Rectal smooth muscle tissue (tissue), 1 donor: ENCODE data around the gene TOM1L2.
"Not testable (repeated sequence)": the region's sequence is repeated elsewhere in the genome, so short reads cannot be mapped to it uniquely, and the experiment has no call there.

ENCODE experiments used
- H3K27ac ChIP-seq: one replicate; pipeline ENCODE4 v1.7.0; 2013; ENCODE audit warnings: low read depth, low read length, inconsistent platforms
- H3K27me3 ChIP-seq: one replicate; pipeline ENCODE4 v1.7.0; 2013; ENCODE audit warnings: low read length; ENCODE audit not compliant: control insufficient read depth, insufficient read depth
- H3K36me3 ChIP-seq: one replicate; pipeline ENCODE4 v1.7.0; 2013; ENCODE audit warnings: low read length; ENCODE audit not compliant: control insufficient read depth, insufficient read depth
- H3K4me1 ChIP-seq: one replicate; pipeline ENCODE4 v1.7.0; 2013; ENCODE audit warnings: low read length; ENCODE audit not compliant: control insufficient read depth, insufficient read depth
- H3K4me3 ChIP-seq: one replicate; pipeline ENCODE4 v1.7.0; 2013; ENCODE audit warnings: low read length
- H3K9ac ChIP-seq: one replicate; pipeline ENCODE4 v1.7.0; 2013; ENCODE audit warnings: low read length

Gene TOM1L2

DNA sequence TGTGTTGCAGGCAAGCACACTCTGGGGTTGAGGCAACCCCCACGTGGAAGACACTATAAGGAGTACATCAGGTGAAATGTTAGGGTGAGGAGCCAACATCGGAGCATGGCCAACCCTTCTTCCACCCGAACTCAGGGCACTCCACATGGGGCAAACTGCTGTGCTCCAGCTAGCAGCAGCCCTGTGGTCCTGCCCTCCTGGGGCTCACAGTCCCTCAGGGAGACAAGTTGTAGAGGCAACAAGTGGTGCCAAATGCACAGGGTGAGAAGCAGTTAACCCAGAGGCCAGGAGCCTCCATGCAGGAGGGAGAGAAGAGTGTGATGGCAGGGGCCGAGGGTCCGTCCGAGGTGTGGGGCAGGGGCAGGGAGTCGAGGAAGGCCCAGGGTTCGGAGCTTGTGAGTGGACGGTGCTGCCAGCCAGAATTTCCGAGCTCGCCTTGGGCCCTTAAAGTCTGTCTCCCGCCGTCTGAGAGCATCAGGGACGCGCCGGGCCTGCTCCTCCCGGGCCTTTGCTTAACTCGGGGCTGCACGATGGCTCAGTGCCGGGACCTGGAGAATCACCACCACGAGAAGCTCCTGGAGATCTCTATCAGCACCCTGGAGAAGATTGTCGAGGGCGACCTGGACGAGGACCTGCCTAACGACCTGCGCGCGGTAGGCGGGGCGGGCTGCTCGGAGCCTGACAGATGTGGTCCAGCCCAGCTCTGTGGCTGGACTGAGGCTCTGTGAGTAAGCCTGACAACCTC, 34.5 kb upstream of the TOM1L2 start:
- H3K27me3 ChIP-seq = no peaks in the 10 kb centered on the region
- no peaks in the 10 kb centered on the region for H3K4me1 ChIP-seq
- no peak overlapping the region for H3K9ac ChIP-seq
- H3K4me3 ChIP-seq = no peak overlapping the region
- H3K27ac ChIP-seq = no peak overlapping the region
- H3K36me3 ChIP-seq = no peaks in the 10 kb centered on the region

DNA sequence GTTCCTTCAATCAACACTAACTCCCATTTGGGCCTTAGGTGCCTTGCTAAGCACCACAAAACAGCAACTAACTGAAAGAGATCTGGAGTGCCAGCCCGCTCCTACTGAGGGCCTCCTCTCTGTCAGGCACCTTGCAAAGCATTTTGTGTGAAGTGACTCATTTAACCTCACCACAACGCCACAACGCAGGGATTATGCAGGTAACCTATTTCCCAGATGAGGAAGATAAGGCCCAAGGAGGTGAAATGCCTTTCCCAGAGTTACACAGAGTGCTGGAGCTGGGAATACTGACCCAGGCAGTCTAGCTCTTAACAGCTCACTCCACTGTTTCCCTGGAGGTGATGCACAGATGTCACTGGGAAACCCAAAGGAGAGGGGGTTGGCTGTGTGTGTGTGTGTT, 33.3 kb upstream of the TOM1L2 start:
- no peak overlapping the region for H3K9ac ChIP-seq
- H3K27me3 ChIP-seq = no peaks in the 10 kb centered on the region
- no peak overlapping the region for H3K4me3 ChIP-seq
- no peaks in the 10 kb centered on the region for H3K36me3 ChIP-seq
- no peaks in the 10 kb centered on the region for H3K4me1 ChIP-seq
- H3K27ac ChIP-seq = no peak overlapping the region

DNA sequence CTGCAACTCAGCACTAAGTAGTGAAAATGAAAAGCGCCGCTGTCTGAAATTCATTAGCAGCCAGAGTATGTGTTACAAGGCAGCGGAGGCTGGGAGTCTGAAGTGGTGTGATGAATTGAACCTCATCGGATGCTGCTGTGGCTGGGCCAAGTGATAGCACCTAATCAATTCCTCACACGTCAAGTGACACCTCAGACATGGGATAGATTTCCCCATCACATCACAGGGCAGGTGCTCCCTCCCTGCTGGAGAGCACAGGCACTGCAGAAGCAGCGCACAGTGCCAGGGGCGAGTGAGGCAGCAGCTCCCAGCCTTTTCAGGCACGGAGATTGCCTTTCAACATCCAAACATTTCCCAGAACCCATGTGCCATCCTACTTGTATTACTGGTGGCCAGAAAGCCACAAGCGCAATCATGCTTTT, 32.7 kb upstream of the TOM1L2 start:
- Histone ChIP-seq H3K27ac (no peak overlapping the region), H3K36me3 (no peaks in the 10 kb centered on the region), H3K4me1 (no peaks in the 10 kb centered on the region), H3K27me3 (no peaks in the 10 kb centered on the region), H3K9ac (no peak overlapping the region), H3K4me3 (no peak overlapping the region)

DNA sequence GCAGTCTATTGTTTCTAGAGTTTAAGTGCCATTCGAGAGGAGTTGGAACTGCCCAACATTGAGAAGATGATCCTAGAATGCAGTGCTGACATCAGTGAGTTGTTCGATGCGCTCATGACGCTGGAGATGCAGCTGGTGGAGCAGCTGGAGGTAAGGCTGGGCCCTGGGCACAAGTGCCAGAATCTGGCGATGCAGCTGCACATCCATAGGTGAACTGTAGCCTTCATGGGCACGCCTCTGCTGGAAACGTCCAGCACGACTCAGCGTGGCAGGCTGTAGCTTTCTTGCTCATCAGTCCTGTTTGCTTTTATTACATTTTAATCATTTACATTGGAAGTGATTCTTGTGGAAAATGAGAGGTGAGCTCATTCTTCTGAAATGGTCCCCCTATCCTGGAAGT, 32.1 kb upstream of the TOM1L2 start:
- no peaks in the 10 kb centered on the region for H3K36me3 ChIP-seq

DNA sequence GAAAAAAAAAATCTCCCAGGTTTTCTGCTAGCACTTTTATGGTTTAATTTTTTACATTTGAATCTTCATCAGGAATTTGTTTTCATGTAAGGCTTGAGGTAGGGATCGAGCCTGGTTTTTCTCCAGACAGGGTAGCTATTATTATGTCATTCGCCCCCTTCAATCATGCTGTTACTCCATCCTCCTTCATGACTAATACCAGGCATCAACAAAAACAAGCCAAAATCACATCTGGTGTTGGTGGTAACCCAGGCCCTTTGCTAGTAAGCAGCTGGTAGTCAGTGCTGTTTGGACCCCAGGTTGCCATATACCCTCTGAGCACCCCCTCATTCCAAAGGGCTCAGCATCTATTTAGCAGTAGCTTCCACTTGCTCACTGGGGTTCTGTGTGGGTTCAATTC, 30.0 kb upstream of the TOM1L2 start:
- Histone ChIP-seq H3K27me3 (no peaks in the 10 kb centered on the region), H3K4me1 (no peaks in the 10 kb centered on the region), H3K4me3 (no peak overlapping the region), H3K9ac (no peak overlapping the region), H3K36me3 (no peaks in the 10 kb centered on the region), H3K27ac (no peak overlapping the region)

More for the DNA sequence above, 32.1 kb upstream of the TOM1L2 start:
- Histone ChIP-seq H3K9ac (no peak overlapping the region), H3K27me3 (no peaks in the 10 kb centered on the region), H3K4me1 (no peaks in the 10 kb centered on the region), H3K4me3 (no peak overlapping the region), H3K27ac (no peak overlapping the region)

DNA sequence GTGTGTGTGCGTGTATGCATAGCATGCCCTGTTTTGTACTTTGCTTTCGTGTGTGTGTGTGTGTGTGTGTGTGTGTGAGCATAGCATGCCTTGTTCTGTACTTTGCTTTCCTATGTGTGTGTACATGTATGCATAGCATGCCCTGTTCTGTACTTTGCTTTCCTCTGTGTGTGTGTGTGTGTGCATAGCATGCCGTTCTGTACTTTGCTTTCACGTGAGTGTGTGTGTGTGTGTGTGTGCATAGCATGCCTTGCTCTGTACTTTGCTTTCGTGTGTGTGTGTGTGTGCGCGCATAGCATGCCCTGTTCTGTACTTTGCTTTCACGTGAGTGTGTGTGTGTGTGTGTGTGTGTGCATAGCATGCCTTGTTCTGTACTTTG, 27.8 kb upstream of the TOM1L2 start:
- Histone ChIP-seq H3K27ac (no peak overlapping the region), H3K9ac (no peak overlapping the region), H3K4me1 (no peaks in the 10 kb centered on the region), H3K27me3 (no peaks in the 10 kb centered on the region), H3K36me3 (no peaks in the 10 kb centered on the region), H3K4me3 (no peak overlapping the region)

DNA sequence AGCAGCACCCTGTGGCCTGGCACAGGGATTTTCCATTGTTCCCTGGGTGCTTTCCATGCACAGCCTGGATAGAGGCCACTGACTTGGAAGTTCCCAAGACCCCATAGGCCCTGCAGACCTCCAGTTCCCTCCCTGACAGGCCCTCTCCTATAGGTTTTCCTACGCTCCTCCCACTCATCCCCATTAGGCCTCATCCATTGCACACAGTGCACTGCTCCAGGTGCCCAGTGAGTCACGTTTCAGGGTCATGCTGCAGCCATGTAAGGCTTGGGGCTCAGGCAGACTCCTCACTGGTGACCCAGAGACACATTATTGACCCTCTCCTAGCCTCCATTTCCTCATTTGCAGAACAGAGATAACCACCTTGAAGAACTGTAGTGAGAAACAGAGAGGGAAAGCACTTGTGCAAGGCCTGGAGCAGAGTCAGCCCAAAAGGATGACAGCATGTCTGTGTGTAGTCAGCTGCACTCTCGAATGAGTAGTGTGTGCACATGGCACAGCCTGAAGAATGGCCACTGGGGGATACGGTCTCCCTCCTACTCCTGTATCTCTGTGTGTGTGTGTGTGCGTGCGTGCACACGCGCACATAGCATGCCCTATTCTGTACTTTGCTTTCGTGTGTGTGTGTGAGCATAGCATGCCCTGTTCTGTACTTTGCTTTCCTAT, 27.3 kb upstream of the TOM1L2 start:
- Histone ChIP-seq H3K9ac (no peak overlapping the region), H3K27me3 (no peaks in the 10 kb centered on the region), H3K27ac (no peak overlapping the region), H3K4me1 (no peaks in the 10 kb centered on the region), H3K36me3 (no peaks in the 10 kb centered on the region), H3K4me3 (no peak overlapping the region)

DNA sequence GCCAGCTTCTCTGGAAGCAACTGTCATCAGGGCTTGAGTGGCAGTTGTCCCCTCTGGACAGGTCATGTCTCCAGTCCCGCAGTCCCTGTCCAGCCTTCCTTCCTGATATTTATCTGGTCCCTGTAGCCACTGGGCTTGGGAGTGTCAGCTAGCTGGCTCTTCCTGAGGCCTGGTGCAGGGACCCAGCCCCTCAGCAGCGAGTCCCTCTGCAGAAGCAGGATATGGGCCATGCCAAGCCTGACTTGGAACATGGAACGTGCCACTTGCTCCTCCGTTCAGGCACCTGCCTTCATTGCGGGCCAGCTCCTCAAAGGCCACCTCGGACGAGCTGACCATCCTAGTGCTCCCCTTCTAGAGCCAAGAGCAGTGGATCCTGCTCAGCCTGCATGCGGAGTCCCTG, 26.7 kb upstream of the TOM1L2 start:
- no peaks in the 10 kb centered on the region for H3K36me3 ChIP-seq
- H3K27me3 ChIP-seq = no peaks in the 10 kb centered on the region
- no peak overlapping the region for H3K4me3 ChIP-seq
- no peak overlapping the region for H3K9ac ChIP-seq
- H3K27ac ChIP-seq = no peak overlapping the region
- H3K4me1 ChIP-seq = no peaks in the 10 kb centered on the region

DNA sequence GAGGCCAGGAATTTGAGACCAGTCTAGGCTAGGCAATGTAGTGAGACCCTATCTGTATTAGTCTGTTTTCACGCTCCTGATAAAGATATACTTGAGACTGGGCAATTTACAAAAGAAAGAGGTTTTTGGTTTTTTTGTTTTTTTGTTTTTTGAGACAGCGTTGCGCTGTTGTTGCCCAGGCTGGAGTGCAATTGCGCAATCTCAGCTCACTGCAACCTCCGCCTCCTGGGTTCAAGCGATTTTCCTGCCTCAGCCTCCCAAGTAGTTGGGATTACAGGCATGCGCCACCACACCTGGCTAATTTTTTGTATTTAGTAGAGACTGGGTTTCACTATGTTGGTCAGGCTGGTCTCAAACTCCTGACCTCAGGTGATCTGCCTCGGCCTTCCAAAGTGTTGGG, 23.7 kb upstream of the TOM1L2 start:
- H3K9ac ChIP-seq, H3K27me3 ChIP-seq, H3K4me1 ChIP-seq, H3K27ac ChIP-seq, H3K4me3 ChIP-seq, H3K36me3 ChIP-seq: not testable (repeated sequence)

DNA sequence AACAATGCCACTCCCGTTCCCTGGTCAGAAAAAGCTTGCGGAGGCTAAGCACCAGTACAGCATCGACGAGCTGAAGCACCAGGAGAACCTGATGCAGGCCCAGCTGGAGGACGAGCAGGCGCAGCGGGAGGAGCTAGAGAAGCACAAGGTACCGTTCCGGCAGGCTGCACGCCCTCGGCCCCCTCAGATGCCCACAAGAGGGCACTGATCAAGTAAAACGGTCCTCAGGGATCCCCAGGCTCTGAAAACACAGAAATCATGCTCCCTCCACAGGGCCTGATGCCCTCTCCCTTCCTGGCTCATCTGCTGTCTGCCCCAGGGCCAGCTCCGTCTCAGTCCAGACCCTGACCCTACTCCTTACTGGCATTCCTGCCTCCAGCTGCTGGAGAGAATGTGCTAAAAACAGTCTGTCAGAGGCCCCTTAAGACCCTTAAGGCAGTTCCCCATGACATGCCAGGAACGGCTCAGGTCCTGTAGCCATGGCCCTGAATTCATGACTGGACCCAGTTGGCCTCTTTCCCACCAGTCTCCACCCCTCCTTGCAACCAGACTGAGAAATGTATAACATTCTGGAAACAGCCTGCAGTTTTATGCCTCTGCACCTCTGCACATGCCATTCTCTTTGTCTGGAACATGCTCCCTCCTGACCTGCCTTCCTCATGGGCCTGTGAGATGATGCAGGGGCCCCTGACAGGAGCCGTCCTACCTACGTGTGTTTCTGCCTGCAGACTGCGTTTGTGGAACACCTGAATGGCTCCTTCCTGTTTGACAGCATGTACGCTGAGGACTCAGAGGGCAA, 22.3 kb upstream of the TOM1L2 start:
- no peaks in the 10 kb centered on the region for H3K4me1 ChIP-seq

DNA sequence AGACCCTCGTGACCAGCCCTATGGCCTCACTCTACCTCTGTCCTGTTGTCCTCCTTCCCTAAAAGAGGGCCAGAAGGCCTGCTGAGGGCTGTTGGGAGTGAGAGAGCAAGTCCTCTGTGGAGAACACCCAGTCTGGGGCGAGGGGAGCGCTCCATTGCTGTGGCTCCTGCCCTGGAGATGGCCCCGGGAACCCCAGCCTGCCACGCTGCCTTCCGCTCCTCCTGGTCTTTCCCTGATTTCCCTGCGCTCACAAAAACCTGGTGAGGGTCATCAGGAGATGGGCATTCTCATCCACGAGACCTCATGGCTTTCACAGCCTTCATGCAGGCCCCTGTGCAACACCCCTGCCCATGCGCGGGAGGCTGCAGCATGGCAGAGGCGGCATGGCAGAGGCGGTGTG, 21.7 kb upstream of the TOM1L2 start:
- Histone ChIP-seq H3K27me3 (no peaks in the 10 kb centered on the region), H3K9ac (no peak overlapping the region), H3K4me1 (no peaks in the 10 kb centered on the region), H3K36me3 (no peaks in the 10 kb centered on the region), H3K4me3 (no peak overlapping the region), H3K27ac (no peak overlapping the region)

More for the DNA sequence above, 22.3 kb upstream of the TOM1L2 start:
- H3K27me3 ChIP-seq = no peaks in the 10 kb centered on the region
- no peak overlapping the region for H3K9ac ChIP-seq
- H3K27ac ChIP-seq = no peak overlapping the region
- no peak overlapping the region for H3K4me3 ChIP-seq
- H3K36me3 ChIP-seq = no peaks in the 10 kb centered on the region

DNA sequence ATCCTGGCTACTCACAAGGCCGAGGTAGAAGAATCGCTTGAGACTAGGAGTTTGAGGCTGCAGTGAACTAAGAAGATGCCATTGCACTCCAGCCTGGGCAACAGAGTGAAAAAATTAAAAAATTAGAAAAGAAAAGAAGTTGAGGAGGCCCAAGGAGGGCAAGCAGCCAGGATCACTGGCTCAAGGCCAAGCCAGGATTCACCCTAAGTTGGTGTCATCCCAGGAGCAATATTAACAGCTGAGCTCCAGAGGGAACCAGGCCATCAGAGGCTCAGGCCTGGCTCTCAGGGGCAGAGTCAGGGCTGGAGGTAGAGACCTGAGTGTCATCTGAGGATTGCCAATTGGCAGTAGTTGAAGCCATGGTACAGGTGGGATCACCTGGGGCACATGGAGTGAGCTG, 21.2 kb upstream of the TOM1L2 start:
- Histone ChIP-seq H3K4me1 (no peaks in the 10 kb centered on the region), H3K9ac (no peak overlapping the region), H3K27me3 (no peaks in the 10 kb centered on the region), H3K27ac (no peak overlapping the region), H3K36me3 (no peaks in the 10 kb centered on the region), H3K4me3 (no peak overlapping the region)
